Nucleus accumbens (tissue), 56 donors: ENCODE data around the gene LRAT.

ENCODE experiments used
- DNase-seq, 56 donors: peaks; one replicate each; lab custom pipeline; 2025; lab: John Stamatoyannopoulos, UW

LRAT gene

GRCh38 chr4:154757713-154758112, 13.9 kb downstream of the LRAT start:
- no peak for DNase-seq

GRCh38 chr4:154760895-154761294, 17.1 kb downstream of the LRAT start:
- DNase-seq, result no peak

DNA sequence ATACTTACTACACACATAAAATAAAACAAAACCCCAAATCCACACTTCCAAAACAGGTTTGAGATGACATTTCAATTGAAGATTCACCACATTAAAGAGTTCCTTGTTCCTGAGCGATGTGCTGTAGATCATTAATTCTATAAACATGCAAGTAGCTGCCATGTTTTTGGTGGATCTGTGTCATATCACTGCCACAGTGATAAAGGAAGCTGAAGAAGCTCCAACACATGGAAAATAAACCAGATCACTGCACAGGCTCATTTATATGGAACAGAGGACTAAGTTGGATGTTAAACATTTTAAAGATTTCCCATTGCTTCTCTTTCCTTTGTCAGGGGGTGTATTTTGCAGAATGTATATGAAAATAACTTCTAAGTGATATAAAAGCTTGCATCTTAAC, 34.5 kb downstream of the LRAT start:
- DNase-seq, result no peak

- no peak for DNase-seq
These were observed 35.7 kb downstream of the LRAT start for GRCh38 chr4:154779362-154779947.

- no peak for DNase-seq
These were observed 37.6 kb downstream of the LRAT start, which contains the start of gene RBM46 for GRCh38 chr4:154781126-154781982. TSS of gene RBM46 (plus strand) at chr4:154781272. CDS start at chr4:154796753, 15,481 bp downstream.

DNA sequence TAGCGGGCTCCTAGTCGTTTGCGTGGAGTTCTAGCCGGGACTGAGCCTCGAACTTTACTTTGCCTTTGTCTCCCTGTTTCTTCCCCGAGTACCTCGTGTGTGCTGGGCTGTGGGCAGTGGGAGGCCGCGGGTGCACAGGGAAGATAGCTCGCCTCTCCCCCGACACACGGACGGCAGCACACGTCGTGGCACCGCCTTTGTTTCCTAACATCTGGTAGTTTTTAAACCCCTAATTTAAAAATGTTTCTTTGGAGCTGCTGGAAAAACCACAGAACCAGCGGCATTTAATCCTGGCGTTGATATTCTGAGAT, 38.1 kb downstream of the LRAT start:
- DNase-seq, result no peak
